ENCODE measurements around the gene PDXK. TPM values are rescaled to one million over a fixed set of nuclear protein-coding genes. Genes with fewer than 3 reads are reported as not detected.

PDXK gene
- total and polyA plus RNA-seq, 9 of the 15 experiments (the other 6 are each of a cell fraction or from before 2014, with no cell fraction given) = 5.6 to 162 (median 76.5) TPM

DNA sequence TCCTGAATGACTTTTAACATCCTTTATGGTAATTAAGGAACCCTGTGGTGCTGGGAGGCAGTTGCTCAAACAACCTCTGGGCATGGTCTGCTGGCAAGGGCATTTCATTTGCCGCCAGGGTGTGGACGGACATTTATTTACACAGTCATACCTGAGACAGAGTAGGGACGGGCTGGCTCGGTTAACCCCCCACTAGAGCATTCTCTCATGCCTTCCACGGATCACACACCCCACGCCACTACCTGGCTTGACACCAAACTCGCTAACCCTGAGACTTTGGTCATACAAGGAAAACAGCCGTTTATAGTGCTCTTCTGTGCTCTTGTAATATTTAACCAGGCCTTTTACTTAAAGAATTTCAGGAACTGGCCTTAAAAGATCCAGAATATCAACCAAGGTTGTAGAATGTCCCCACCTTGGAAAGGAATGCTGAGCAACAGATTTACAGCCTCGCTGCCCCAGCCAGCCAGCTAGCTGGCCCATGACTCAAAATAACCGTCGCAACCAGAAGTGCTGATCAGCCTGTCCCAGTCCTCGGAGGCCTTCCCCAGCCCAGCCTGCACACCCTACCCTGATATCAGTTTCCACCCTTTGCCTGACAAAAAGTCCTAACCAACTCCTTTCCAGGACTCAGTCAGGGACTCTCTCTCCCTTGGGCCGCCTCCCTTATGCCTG, 6.5 kb upstream of the PDXK start (continued):
- TF ChIP-seq, protein P1, sequence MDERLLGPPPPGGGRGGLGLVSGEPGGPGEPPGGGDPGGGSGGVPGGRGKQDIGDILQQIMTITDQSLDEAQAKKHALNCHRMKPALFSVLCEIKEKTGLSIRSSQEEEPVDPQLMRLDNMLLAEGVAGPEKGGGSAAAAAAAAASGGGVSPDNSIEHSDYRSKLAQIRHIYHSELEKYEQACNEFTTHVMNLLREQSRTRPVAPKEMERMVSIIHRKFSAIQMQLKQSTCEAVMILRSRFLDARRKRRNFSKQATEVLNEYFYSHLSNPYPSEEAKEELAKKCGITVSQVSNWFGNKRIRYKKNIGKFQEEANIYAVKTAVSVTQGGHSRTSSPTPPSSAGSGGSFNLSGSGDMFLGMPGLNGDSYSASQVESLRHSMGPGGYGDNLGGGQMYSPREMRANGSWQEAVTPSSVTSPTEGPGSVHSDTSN (CRISPR knock-in tag; IDR thresholded peaks at IDR 0.05; ENCODE audit: low read depth) = no peak
- TF ChIP-seq, protein P1 (tag; conservative IDR thresholded peaks at IDR 0.05; ENCODE audit: low read depth) = 0 out of 2 replicates have a peak, but pooled peaks have one; percentile 43
- TF ChIP-seq ZNF431 (CRISPR knock-in tag; IDR thresholded peaks at IDR 0.05) (0 out of 2 replicates have a peak, but pooled peaks have one; percentile 25), MAFK (IDR thresholded peaks at IDR 0.05; ENCODE audit: low read length) (no peak), DLX4 (CRISPR knock-in tag; IDR thresholded peaks at IDR 0.05) (no peak), GATAD2B (IDR thresholded peaks at IDR 0.05; ENCODE audit: borderline replicate concordance) (no peak), ZBTB7A (IDR thresholded peaks at IDR 0.05; ENCODE audit: borderline replicate concordance, control insufficient read depth, low read depth, low read length) (no peak), FOSL1 (tag; conservative IDR thresholded peaks at IDR 0.05) (peak; percentile 64), U2AF2 (optimal IDR thresholded peaks at IDR 0.05; ENCODE audit: low read depth, low read length) (no peak), BRD9 (IDR thresholded peaks at IDR 0.05; ENCODE audit: low read depth, partially characterized antibody) (no peak), HDAC1 (IDR thresholded peaks at IDR 0.05) (peak in 1 of 2 experiments; percentile 29; a peak in 1 of 4 replicates), FOXA3 (CRISPR knock-in tag; conservative IDR thresholded peaks at IDR 0.05 in 1 of 2, IDR thresholded peaks at IDR 0.05 in 1 of 2) (no peak), ZNF316 (IDR thresholded peaks at IDR 0.05) (peak; percentile 73), ARID1B (IDR thresholded peaks at IDR 0.05) (0 out of 2 replicates have a peak, but pooled peaks have one; percentile 27), CHD1 (IDR thresholded peaks at IDR 0.05; ENCODE audit: low read length) (no peak), ZNF134 (CRISPR knock-in tag; conservative IDR thresholded peaks at IDR 0.05) (no peak)
- TF ChIP-seq, protein P2, sequence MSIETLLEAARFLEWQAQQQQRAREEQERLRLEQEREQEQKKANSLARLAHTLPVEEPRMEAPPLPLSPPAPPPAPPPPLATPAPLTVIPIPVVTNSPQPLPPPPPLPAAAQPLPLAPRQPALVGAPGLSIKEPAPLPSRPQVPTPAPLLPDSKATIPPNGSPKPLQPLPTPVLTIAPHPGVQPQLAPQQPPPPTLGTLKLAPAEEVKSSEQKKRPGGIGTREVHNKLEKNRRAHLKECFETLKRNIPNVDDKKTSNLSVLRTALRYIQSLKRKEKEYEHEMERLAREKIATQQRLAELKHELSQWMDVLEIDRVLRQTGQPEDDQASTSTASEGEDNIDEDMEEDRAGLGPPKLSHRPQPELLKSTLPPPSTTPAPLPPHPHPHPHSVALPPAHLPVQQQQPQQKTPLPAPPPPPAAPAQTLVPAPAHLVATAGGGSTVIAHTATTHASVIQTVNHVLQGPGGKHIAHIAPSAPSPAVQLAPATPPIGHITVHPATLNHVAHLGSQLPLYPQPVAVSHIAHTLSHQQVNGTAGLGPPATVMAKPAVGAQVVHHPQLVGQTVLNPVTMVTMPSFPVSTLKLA (conservative IDR thresholded peaks at IDR 0.05) = no peak
- TF ChIP-seq, protein P3, sequence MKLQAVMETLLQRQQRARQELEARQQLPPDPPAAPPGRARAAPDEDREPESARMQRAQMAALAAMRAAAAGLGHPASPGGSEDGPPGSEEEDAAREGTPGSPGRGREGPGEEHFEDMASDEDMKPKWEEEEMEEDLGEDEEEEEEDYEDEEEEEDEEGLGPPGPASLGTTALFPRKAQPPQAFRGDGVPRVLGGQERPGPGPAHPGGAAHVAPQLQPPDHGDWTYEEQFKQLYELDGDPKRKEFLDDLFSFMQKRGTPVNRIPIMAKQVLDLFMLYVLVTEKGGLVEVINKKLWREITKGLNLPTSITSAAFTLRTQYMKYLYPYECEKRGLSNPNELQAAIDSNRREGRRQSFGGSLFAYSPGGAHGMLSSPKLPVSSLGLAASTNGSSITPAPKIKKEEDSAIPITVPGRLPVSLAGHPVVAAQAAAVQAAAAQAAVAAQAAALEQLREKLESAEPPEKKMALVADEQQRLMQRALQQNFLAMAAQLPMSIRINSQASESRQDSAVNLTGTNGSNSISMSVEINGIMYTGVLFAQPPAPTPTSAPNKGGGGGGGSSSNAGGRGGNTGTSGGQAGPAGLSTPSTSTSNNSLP (IDR thresholded peaks at IDR 0.05; ENCODE audit: borderline replicate concordance, low read depth, low read length) = no peak
- TF ChIP-seq, protein P4, sequence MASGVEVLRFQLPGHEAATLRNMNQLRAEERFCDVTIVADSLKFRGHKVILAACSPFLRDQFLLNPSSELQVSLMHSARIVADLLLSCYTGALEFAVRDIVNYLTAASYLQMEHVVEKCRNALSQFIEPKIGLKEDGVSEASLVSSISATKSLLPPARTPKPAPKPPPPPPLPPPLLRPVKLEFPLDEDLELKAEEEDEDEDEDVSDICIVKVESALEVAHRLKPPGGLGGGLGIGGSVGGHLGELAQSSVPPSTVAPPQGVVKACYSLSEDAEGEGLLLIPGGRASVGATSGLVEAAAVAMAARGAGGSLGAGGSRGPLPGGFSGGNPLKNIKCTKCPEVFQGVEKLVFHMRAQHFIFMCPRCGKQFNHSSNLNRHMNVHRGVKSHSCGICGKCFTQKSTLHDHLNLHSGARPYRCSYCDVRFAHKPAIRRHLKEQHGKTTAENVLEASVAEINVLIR (CRISPR knock-in tag; IDR thresholded peaks at IDR 0.05) = no peak
- TF ChIP-seq, protein P5, sequence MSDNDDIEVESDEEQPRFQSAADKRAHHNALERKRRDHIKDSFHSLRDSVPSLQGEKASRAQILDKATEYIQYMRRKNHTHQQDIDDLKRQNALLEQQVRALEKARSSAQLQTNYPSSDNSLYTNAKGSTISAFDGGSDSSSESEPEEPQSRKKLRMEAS (CRISPR knock-in tag; IDR thresholded peaks at IDR 0.05) = 0 out of 2 replicates have a peak, but pooled peaks have one; percentile 22

All from K562 (cell line).